CD4-positive, alpha-beta T cell treated with Interleukin-21 for 1 hour (primary cell): ENCODE measurements around the gene MAP1LC3B2.

Experiments used
- DNase-seq: peaks from one replicate; pipeline ENCODE4 v3.0.0-alpha.2; 2020

MAP1LC3B2 gene

GRCh38 chr12:116597886-116598285 lies 38.7 kb downstream of the MAP1LC3B2 start:
- DNase-seq: no peak

DNA sequence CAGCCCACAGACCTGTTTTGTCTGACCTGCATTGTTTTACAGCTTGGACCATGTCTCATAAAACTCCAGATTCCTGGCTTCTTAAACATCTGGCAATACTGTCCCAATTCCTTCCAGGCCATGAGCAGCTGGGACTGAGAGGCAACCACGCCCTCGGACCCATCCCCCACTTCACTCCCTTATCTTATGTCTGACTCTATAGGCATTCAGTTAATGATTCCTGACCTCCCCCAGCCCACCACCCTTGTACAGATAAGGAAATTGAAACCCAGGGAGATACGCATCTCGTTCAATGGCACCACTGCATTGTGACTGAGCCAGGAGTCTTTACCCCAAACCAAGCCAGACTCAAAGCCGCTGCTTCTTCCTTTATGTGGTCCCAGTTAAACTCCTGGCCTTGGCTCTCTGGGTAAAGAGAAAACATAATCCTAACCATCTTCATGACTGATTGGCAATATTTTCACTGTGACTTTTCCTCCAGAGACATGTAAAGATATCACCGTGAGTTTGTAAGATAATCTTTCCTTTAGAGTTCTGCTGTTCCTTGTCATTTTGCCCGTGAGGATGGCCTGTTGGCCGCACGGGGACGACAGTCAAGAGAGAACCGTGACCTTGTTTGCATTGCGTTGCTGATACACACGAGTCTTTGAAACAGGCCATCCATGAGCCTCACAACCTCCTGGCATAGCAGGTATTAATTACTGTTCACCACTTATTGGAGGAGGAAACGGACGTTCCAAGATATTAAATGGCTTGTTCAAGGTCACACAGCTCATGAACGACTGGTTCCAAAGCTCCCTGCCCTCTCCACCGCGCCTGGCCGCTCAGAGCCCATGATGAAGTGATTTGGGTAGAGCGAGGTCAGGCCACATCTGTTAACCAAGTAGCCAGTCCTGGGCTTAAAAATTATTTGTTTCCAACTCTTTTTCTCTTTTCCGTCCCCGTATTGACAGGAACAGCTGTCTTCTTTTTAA lies 39.4 kb downstream of the MAP1LC3B2 start:
- no peak for DNase-seq

- peak; percentile 56 for DNase-seq
These were observed 40.3 kb downstream of the MAP1LC3B2 start for GRCh38 chr12:116599285-116600136.

DNA sequence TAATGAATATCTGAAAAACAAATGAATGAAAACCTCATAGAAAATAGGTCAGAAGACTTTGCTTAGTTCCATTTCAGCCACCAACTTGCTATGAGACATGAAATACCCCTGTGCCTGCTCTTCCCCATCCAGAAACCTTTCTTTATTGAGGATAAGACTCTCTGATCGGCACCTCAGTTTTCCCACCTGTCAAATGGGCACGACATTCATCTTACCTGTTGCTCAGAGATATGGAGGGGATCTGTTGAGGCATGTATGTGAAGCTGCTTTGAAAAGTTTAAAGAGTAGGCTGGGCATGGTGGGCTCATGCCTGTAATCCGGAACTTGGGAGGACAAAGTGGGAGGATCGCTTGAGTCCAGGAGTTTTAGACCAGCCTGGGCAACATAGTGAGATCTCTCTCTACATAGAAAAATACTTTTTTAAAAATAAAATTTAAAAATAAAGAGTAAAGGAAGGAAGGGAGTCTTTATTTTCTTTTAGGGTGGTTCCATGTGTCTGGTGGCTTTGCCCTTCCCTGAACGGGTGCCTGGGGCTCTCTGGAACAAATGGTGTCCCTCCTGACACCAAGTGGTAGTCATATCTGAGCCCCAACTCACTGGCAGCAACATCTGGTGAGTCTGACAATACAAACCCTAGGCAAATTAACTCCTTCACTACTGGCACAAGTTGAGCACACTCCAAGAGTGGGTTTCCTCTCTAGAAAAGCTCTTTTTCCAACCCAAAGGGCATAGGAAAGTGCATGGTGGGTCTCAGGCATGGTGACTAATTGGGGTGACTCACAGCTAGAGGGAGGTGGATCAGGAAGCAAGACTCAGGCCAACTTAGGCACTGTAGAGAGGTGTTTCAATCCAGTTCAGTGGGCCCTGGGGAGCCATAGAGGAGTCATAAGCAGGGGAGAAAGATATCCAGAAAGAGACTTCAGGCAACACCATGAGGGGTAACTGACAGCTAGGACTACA lies 42.1 kb downstream of the MAP1LC3B2 start:
- DNase-seq: no peak

DNA sequence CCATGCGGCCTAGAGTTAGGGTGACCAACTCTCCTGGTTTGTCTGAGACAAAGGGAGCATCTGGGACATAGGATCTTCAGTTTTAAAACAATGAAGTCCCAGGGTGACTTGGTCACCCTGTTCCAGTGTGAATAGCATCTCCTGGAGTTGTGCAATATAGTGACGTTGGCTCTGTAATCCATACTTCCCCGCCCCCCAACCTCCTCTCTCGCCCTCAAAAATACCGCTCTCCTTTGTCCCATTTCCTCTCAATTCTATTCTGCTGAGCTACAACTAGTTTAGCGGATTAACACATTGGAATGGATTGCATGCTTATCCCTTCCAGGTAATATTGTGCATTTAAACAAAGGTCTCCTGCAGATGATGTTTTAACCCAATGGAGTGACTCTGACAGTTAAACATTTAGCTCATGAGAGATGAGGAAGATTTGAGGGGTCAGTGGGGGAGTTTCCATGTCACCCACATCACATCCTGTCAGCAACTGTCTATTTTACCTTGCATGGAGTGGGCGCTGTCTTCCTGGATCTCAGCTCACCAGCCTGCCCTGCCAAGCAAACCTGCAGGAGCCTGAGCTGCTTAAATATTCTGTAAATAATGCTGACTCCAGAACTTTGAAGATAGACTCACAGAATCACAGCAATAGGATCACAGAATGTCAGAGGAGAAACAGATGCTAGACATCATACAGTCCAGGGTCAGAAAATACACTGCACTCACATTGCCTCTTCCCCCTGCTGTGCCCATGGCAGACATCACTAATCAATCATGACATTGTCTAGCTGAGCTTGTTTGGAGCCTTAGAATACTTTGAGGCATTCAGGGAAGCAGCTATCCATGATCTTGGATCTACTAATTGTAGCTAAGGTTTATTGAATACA lies 43.0 kb downstream of the MAP1LC3B2 start:
- no peak for DNase-seq

- no peak for DNase-seq
These were observed 44.5 kb downstream of the MAP1LC3B2 start for GRCh38 chr12:116603546-116604177.

- DNase-seq: no peak
These were observed 45.2 kb downstream of the MAP1LC3B2 start for GRCh38 chr12:116604178-116604895.

DNA sequence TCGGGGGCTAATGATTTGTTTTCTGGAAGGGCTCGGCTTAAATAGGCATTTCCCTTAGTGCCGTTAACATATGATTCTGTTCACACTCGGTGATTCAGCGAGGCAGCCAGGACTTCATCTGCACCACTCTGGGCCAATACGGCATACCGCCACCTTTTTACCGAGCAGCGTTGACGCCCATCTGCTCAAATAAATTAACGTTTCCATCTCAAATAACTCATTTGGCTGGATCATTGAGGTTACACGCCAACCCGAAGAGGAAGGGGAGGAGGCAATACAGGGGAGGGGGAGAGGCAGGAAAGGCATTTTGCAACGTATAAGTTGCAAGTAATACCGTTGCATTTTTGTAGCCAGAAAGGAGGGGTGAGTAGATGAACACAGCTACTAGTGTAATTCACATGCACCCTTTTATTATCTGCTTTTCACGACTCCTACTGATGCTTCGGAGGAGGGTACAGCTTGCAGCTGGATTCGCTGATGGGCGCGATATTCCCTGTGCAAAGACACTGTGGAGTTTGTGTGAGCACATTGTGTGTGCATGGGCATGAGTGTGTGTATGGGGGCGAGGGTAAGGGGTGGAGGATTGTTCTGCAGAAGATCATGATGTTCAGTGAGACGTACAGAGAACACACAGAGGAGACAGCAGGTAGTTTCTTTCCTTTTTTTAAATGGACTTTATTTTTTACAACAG lies 45.9 kb downstream of the MAP1LC3B2 start:
- no peak for DNase-seq

GRCh38 chr12:116606397-116606796 lies 47.2 kb downstream of the MAP1LC3B2 start:
- DNase-seq: no peak

DNA sequence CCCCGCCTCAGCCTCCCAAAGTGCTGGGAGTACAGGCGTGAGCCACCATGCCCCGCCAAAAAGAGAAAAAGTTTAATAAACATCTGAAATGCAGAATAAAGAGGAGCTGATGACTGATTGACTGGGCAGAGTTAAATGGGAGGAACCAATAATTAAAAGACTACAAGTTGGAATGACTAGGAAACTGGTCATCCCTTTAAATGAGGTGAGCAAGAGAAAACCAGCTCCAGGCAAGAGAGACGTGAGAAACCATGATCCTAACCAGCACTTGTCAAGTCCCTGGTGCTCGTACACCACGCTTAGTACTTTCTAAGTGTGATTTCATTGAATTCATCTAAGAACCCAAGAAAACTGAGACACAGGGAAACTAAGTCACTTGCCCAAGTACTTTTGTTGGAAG lies 47.9 kb downstream of the MAP1LC3B2 start:
- no peak for DNase-seq

- peak; percentile 30 for DNase-seq
These were observed 50.3 kb downstream of the MAP1LC3B2 start for GRCh38 chr12:116609319-116610114.

DNA sequence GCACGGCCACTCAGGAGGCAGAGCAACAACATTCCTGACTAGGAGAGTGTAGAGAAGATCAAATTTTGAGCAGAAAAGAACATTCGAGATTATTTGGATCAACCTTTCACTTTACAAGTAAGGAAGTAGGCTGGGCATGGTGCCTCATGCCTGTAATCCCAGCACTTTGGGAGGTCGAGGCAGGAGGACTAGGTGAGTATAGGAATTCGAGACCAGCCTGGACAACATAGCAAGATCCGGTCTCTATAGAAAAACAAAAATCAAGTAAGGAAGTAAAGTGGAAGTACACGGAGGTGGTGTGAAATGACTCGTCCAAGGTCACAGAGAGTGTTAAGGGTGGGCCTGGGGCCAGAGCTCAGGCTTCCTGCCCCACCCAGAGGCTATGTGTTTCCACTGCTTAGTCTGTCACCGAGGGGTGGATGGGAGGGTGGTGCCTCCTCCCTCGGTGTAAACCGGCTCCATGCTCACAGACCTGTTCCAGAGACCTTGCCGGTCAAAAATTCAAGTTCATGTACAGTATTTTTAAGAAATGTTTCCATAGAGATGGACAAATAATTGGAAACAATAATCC lies 51.9 kb downstream of the MAP1LC3B2 start:
- no peak for DNase-seq

GRCh38 chr12:116612436-116612835 lies 53.3 kb downstream of the MAP1LC3B2 start:
- no peak for DNase-seq

DNA sequence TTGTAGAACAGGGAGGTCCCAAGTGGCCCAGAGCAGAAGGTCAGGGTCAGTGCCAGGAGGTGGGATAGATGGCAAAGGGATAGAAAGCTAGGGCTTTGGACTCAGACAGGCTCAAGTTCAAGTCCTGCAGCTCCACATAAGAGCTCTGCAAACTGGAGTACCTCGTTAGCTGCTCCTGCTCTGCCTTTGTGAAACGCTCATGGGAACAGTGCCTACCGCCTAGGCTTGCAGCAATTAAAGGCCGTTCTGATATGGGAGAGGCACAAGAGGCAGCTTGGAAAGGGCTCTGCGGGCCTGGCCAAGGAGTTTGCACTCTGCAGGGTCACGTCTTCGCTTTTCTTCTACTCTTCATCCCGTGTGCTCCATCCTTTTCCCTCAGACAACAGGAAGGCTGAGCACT lies 54.1 kb downstream of the MAP1LC3B2 start:
- no peak for DNase-seq

- no peak for DNase-seq
These were observed 55.2 kb downstream of the MAP1LC3B2 start for GRCh38 chr12:116614194-116614915.

DNA sequence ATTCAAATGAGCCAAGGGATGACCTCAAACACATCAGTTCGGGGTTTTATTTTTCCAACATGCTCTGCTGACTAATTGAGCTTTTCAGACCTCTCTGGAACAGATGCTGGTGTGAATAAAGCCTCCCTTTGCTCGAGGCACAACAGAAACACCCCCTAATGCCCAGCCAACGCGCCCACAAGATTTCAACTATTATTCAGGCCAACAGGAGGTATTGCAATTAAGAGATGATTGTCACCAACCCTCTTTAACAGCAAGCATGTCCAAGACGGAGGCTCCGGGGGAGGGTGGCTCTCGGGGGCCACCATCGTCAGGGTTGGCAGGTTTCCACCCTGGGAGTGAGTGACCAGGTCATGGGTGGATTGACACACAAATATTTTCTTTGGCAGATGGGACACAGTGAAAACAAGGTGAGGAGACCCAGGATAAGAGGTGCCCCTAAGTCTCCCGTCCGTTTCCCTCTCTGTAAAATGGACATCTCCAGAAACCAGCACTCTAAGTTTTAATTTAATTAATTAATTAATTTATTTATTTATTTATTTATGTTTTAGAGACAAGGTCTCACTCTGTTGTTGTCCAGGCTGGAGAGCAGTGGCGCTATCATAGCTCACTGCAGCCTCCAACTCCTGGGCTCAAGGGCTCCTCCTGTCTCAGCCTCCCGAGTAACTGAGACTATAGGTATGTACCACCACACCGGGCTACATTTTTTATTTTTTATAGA lies 56.1 kb downstream of the MAP1LC3B2 start:
- no peak for DNase-seq
